Stomach (tissue), 4 donors: Measurements from ENCODE around the gene FCRL1.

Experiments
- CTCF ChIP-seq, 7 experiments: fragments of 450-650 bp in 4 of 7; fragments of 200-600 bp in 3 of 7; sonication (generic) in 3 of 7; IDR thresholded peaks; one replicate each; pipeline ENCODE4 v1.5.1; 2016 to 2019; ENCODE audit warnings: antibody characterized with exemption in 7 of 7, control low read depth in 2 of 7, mild to moderate bottlenecking in 1 of 7
- POLR2A ChIP-seq, 4 donors: fragments of 450-650 bp; IDR thresholded peaks; one replicate each; pipeline ENCODE4 v1.6.1; 2016; ENCODE audit warnings: antibody characterized with exemption in 4 of 4, control low read depth in 2 of 4, mild to moderate bottlenecking in 1 of 4, moderate library complexity in 1 of 4

GRCh38 chr1:157868654-157869053 is 48.7 kb upstream of the FCRL1 start:
- TF ChIP-seq CTCF (IDR thresholded peaks at IDR 0.05) (no peak), POLR2A (IDR thresholded peaks at IDR 0.05) (no peak)
